ENCODE results near the gene CCL26.

DNA sequence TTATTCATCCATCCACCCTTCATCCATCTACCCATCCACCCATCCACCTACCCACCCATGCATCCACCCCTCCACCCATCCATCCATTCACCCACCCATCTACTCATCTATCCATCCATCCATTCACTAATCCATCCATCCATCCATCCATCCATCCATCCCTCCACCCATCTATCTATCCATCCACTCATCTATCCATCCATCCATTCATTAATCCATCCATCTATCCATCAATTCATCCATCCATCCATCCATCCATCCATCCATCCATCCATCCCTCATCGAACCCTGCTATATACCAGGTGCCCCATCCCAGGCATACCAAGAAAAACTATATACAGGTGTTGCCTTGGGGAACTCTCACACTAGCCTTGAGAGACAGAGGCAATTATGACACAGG is 48.7 kb upstream of the CCL26 start:
- TF ChIP-seq EZH2 (IDR thresholded peaks at IDR 0.05; ENCODE audit: low read depth): no peak
- TF ChIP-seq, protein P1, sequence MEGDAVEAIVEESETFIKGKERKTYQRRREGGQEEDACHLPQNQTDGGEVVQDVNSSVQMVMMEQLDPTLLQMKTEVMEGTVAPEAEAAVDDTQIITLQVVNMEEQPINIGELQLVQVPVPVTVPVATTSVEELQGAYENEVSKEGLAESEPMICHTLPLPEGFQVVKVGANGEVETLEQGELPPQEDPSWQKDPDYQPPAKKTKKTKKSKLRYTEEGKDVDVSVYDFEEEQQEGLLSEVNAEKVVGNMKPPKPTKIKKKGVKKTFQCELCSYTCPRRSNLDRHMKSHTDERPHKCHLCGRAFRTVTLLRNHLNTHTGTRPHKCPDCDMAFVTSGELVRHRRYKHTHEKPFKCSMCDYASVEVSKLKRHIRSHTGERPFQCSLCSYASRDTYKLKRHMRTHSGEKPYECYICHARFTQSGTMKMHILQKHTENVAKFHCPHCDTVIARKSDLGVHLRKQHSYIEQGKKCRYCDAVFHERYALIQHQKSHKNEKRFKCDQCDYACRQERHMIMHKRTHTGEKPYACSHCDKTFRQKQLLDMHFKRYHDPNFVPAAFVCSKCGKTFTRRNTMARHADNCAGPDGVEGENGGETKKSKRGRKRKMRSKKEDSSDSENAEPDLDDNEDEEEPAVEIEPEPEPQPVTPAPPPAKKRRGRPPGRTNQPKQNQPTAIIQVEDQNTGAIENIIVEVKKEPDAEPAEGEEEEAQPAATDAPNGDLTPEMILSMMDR (conservative IDR thresholded peaks at IDR 0.05): no peak
